Loucy (cell line): Measurements from ENCODE around the gene FCHSD2.

Source experiments
- H2AFZ ChIP-seq: fragments of 200-600 bp; sonication (generic); 2 replicates; pipeline ENCODE4 v1.6.0; 2016; ENCODE audit warnings: antibody characterized with exemption, mild to moderate bottlenecking, low read length, moderate library complexity
- H3F3A ChIP-seq: fragments of 200-600 bp; 2 replicates; pipeline ENCODE4 v1.6.0; 2016; ENCODE audit warnings: antibody characterized with exemption, low read depth, mild to moderate bottlenecking
- H3K27me3 ChIP-seq: fragments of 200-600 bp; sonication (generic); 2 replicates; pipeline ENCODE4 v1.6.1; 2014; ENCODE audit warnings: low read length, mild to moderate bottlenecking; ENCODE audit not compliant: insufficient read depth, poor library complexity, severe bottlenecking
- H3K36me3 ChIP-seq: fragments of 200-600 bp; sonication (generic); 2 replicates; pipeline ENCODE4 v1.6.1; 2016; ENCODE audit warnings: low read length; ENCODE audit not compliant: insufficient read depth
- H3K4me1 ChIP-seq: fragments of 200-600 bp; sonication (generic); 2 replicates; pipeline ENCODE4 v1.5.1; 2014; ENCODE audit warnings: low read length, mild to moderate bottlenecking; ENCODE audit not compliant: insufficient read depth, poor library complexity, severe bottlenecking
- H3K4me2 ChIP-seq: fragments of 200-600 bp; sonication (generic); 2 replicates; pipeline ENCODE4 v1.6.0; 2014; ENCODE audit warnings: antibody characterized with exemption, low read length, low read depth, mild to moderate bottlenecking; ENCODE audit not compliant: poor library complexity, severe bottlenecking
- H3K4me3 ChIP-seq: fragments of 200-600 bp; sonication (generic); 2 replicates; pipeline ENCODE4 v1.5.1; 2014; ENCODE audit warnings: low read length, mild to moderate bottlenecking, mixed read lengths; ENCODE audit not compliant: poor library complexity, severe bottlenecking
- H3K79me2 ChIP-seq: fragments of 200-600 bp; sonication (generic); 2 replicates; pipeline ENCODE4 v1.6.1; 2014; ENCODE audit warnings: low read length; ENCODE audit not compliant: insufficient read depth
- H3K9ac ChIP-seq: fragments of 200-600 bp; sonication (generic); 2 replicates; pipeline ENCODE4 v1.6.0; 2014; ENCODE audit warnings: mild to moderate bottlenecking, low read depth, low read length, moderate library complexity; ENCODE audit not compliant: poor library complexity, severe bottlenecking
- H3K9me2 ChIP-seq: fragments of 200-600 bp; sonication (generic); replicated peaks from 2 replicates; pipeline ENCODE4 v1.6.1; 2016; ENCODE audit warnings: low read depth, low read length, mixed read lengths
- H3K9me3 ChIP-seq: fragments of 200-600 bp; sonication (generic); 2 replicates; pipeline ENCODE4 v1.6.1; 2014; ENCODE audit warnings: mild to moderate bottlenecking, antibody characterized with exemption, low read length, low read depth; ENCODE audit not compliant: insufficient read depth
- H4K20me1 ChIP-seq: fragments of 200-600 bp; sonication (generic); 2 replicates; pipeline ENCODE4 v1.6.0; 2014; ENCODE audit warnings: antibody characterized with exemption, low read length, mild to moderate bottlenecking; ENCODE audit not compliant: insufficient read depth, poor library complexity, severe bottlenecking
- EZH2phosphoT487 ChIP-seq: fragments of 200-600 bp; IDR thresholded peaks from 2 replicates; pipeline ENCODE4 v1.6.1; 2018; ENCODE audit warnings: antibody characterized with exemption, mild to moderate bottlenecking, moderate library complexity, borderline replicate concordance
- TF ChIP-seq, protein P1 (sequence below): fragments of 200-600 bp; sonication (generic); conservative IDR thresholded peaks from 2 replicates; pipeline ENCODE4 v1.5.1; 2014; ENCODE audit warnings: mild to moderate bottlenecking, antibody characterized with exemption, low read length

Gene FCHSD2

DNA sequence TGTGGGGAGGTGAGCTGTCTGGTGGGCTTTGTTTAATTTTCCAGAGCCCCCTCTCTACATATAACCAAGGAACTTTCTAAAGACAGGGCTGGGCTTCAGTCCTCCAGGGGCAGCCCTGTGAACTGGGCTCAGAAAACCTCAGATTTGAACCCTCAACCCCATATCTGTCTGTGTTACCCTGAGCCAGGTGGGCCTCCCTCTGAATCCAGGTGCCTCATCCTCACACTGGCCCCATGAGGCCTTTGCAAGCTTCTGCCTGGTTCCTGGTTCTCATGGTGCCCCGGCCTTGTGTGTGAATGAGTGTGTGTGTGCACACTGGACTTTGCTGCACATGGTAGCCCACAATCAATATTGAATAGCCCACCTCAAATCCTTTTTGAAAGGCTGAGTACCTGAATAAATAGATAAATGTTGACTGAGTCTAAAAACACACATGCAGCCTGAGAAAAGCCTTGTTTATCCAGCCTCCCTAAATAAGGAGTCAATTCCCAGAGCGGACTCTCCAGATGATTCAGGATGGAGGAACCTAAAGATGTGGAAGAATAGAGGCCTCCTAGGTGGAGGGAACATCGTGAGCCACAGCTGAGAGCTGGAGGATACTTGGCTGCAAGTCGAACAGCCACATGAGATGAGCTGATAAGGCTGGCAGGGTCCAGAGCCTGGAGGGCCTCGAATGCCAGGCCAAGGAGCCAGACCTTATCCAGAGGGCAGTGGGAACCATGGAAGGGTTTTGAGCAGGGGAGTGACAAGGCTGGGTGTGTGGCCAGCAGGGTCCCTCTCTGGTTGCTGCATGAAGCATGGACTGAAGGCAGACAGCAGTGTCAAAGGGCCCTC lies 47.8 kb upstream of the FCHSD2 start:
- Histone ChIP-seq H3K4me1 (no peaks in the 10 kb centered on the region), H3F3A (no peaks in the 10 kb centered on the region), H2AFZ (no peak overlapping the region), H3K4me3 (no peak overlapping the region), H3K9me2 (no peaks in the 10 kb centered on the region), H3K36me3 (no peaks in the 10 kb centered on the region), H3K79me2 (no peaks in the 10 kb centered on the region), H3K27me3 (no peaks in the 10 kb centered on the region), H3K9ac (no peak overlapping the region), H3K4me2 (no peak overlapping the region), H4K20me1 (no peaks in the 10 kb centered on the region), H3K9me3 (no peaks in the 10 kb centered on the region)
- TF ChIP-seq EZH2phosphoT487, result no peak
- TF ChIP-seq, protein P1, sequence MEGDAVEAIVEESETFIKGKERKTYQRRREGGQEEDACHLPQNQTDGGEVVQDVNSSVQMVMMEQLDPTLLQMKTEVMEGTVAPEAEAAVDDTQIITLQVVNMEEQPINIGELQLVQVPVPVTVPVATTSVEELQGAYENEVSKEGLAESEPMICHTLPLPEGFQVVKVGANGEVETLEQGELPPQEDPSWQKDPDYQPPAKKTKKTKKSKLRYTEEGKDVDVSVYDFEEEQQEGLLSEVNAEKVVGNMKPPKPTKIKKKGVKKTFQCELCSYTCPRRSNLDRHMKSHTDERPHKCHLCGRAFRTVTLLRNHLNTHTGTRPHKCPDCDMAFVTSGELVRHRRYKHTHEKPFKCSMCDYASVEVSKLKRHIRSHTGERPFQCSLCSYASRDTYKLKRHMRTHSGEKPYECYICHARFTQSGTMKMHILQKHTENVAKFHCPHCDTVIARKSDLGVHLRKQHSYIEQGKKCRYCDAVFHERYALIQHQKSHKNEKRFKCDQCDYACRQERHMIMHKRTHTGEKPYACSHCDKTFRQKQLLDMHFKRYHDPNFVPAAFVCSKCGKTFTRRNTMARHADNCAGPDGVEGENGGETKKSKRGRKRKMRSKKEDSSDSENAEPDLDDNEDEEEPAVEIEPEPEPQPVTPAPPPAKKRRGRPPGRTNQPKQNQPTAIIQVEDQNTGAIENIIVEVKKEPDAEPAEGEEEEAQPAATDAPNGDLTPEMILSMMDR, result no peak

DNA sequence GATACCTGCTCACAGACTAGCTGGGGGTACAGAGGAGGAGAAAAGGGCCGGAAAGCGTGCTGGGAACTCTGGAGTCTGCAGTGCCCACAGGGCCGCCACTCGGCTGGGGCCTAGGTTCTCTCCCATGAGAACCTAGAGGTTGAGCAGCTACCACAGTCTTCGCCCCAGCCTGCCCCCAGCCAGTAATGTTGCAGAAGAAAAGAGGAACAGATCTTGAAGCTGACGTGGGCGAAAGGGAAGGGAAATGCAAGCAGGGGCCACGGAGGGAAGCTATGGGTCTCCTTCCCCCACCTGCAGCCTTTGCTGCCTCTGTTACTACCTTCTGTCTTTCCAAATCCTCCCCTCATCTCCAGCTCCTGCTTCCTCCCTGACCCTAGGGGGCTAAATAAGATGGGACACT lies 47.2 kb upstream of the FCHSD2 start:
- Histone ChIP-seq H3K9me2 (no peaks in the 10 kb centered on the region), H3K4me2 (no peak overlapping the region), H2AFZ (no peak overlapping the region), H3K4me3 (no peak overlapping the region), H3F3A (no peaks in the 10 kb centered on the region), H3K4me1 (no peaks in the 10 kb centered on the region), H3K9me3 (no peaks in the 10 kb centered on the region), H3K27me3 (no peaks in the 10 kb centered on the region), H3K9ac (no peak overlapping the region), H3K36me3 (no peaks in the 10 kb centered on the region), H3K79me2 (no peaks in the 10 kb centered on the region), H4K20me1 (no peaks in the 10 kb centered on the region)
- TF ChIP-seq EZH2phosphoT487, result no peak
- TF ChIP-seq, protein P1, result no peak

DNA sequence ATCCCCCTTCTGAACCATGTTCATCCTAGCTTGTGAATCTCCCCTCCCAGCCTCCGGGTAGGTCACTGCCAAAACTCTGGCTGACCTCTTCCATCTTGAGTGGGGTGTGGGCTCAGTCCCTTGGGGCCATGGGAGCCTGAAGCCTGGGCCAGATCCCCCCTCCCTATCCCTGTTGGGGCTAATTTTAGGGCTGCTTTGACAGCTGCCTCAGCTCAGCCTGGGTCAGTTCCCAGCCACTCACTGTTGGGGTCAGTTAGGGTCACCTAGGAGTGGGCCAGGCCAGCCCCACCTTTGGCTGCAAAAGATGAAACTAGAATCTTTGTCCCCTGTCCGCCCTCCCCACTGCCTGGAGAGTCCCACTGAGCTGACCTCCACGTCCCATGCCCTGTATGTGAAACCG lies 46.2 kb upstream of the FCHSD2 start:
- H3K9me2 ChIP-seq, result no peaks in the 10 kb centered on the region
- no peaks in the 10 kb centered on the region for H3K4me1 ChIP-seq
- no peak overlapping the region for H2AFZ ChIP-seq
- no peak overlapping the region for H3K9ac ChIP-seq
- H4K20me1 ChIP-seq, result no peaks in the 10 kb centered on the region
- no peak overlapping the region for H3K4me3 ChIP-seq
- H3K9me3 ChIP-seq, result no peaks in the 10 kb centered on the region
- no peaks in the 10 kb centered on the region for H3K36me3 ChIP-seq
- no peaks in the 10 kb centered on the region for H3K79me2 ChIP-seq
- TF ChIP-seq, protein P1, result no peak
- no peak for TF ChIP-seq EZH2phosphoT487
- no peaks in the 10 kb centered on the region for H3K27me3 ChIP-seq
- H3K4me2 ChIP-seq, result no peak overlapping the region
- H3F3A ChIP-seq, result no peaks in the 10 kb centered on the region
